ENCODE data around the gene USP51.
"Not testable (repeated sequence)": the region's sequence is repeated elsewhere in the genome, so short reads cannot be mapped to it uniquely, and the experiment has no call there.

USP51 gene

GRCh38 chrX:55464050-55464449 is 25.6 kb downstream of the USP51 start:
- not testable (repeated sequence) for DNase-seq

- DNase-seq, result not testable (repeated sequence)
These were observed 29.7 kb downstream of the USP51 start for GRCh38 chrX:55459926-55460325.

GRCh38 chrX:55459426-55459825 is 30.2 kb downstream of the USP51 start:
- DNase-seq, result not testable (repeated sequence)

GRCh38 chrX:55455708-55456107 is 33.9 kb downstream of the USP51 start:
- DNase-seq, result not testable (repeated sequence)

- no peak for DNase-seq
These were observed 36.9 kb downstream of the USP51 start for GRCh38 chrX:55452833-55453124.

- peak; percentile 65 for DNase-seq
These were observed 37.4 kb downstream of the USP51 start, which contains the start of gene MAGEH1 for GRCh38 chrX:55451990-55452832. Gene MAGEH1 (plus strand): TSS chrX:55452127. CDS start chrX:55452375, 248 bp downstream.

- DNase-seq, result no peak
These were observed 38.0 kb downstream of the USP51 start for GRCh38 chrX:55451626-55451989.

- no peak for DNase-seq
These were observed 38.5 kb downstream of the USP51 start for GRCh38 chrX:55451141-55451540.

GRCh38 chrX:55450259-55450658 is 39.4 kb downstream of the USP51 start:
- no peak for DNase-seq

GRCh38 chrX:55443468-55443867 is 46.2 kb downstream of the USP51 start:
- DNase-seq, result not testable (repeated sequence)
